HK-2 (cell line): ENCODE measurements around the gene IQGAP3.
"Not testable (repeated sequence)": the region's sequence is repeated elsewhere in the genome, so short reads cannot be mapped to it uniquely, and the experiment has no call there.

ENCODE experiments used
- DNase-seq: peaks from one replicate; pipeline ENCODE4 v3.0.0-alpha.2; 2018; ENCODE audit not compliant: unreplicated experiment

The IQGAP3 gene, protein sequence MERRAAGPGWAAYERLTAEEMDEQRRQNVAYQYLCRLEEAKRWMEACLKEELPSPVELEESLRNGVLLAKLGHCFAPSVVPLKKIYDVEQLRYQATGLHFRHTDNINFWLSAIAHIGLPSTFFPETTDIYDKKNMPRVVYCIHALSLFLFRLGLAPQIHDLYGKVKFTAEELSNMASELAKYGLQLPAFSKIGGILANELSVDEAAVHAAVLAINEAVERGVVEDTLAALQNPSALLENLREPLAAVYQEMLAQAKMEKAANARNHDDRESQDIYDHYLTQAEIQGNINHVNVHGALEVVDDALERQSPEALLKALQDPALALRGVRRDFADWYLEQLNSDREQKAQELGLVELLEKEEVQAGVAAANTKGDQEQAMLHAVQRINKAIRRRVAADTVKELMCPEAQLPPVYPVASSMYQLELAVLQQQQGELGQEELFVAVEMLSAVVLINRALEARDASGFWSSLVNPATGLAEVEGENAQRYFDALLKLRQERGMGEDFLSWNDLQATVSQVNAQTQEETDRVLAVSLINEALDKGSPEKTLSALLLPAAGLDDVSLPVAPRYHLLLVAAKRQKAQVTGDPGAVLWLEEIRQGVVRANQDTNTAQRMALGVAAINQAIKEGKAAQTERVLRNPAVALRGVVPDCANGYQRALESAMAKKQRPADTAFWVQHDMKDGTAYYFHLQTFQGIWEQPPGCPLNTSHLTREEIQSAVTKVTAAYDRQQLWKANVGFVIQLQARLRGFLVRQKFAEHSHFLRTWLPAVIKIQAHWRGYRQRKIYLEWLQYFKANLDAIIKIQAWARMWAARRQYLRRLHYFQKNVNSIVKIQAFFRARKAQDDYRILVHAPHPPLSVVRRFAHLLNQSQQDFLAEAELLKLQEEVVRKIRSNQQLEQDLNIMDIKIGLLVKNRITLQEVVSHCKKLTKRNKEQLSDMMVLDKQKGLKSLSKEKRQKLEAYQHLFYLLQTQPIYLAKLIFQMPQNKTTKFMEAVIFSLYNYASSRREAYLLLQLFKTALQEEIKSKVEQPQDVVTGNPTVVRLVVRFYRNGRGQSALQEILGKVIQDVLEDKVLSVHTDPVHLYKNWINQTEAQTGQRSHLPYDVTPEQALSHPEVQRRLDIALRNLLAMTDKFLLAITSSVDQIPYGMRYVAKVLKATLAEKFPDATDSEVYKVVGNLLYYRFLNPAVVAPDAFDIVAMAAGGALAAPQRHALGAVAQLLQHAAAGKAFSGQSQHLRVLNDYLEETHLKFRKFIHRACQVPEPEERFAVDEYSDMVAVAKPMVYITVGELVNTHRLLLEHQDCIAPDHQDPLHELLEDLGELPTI (N-terminal part only)

DNA sequence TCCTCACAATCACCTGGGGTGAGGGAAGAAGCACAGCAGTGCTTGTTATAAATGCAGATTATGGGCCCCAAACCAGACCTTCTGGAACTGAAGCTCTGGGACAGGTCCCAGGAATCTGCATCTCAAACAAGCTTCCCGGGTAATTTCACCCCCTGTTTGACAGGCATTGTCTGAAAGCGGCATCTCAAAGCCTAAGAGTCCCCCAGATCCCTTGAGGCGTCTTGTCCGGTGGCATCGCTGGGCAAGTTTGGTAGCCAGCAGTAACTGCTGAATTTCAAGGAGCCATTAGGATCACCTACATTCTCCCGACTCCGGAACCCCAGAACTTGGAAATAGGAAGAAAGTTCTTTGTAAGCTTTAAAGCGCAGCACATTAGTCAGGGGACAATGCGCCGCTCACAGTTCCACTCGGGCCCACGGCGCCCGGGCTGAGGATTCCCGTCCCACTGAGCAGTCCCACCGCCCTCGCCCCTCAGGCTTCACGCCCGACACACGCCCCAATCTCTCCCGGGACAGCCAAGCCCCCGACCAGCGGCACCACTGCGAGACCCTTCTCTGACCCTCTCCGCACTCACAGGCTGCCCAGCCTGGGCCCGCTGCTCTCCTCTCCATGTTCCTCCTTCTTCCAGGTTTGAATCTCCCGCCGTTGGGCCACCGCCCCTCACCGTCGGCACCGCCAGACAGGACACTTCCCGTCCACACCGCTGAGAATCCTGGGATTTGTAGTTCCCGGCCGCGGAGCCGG, at the start of gene IQGAP3:
Gene IQGAP3 (minus strand): TSS at position 647 of the 744 bp plus-strand sequence. CDS start 36 bp downstream, at position 611.
- peak; percentile 85 for DNase-seq

- DNase-seq: no peak
These were observed 47.2 kb upstream of the IQGAP3 start for GRCh38 chr1:156619582-156619955.

GRCh38 chr1:156618853-156619581, 46.7 kb upstream of the IQGAP3 start, which contains the start of gene HAPLN2:
Gene HAPLN2, plus strand, starts transcription at chr1:156619415. Its CDS starts 4,076 bp downstream, at chr1:156623491.
- DNase-seq: no peak

DNA sequence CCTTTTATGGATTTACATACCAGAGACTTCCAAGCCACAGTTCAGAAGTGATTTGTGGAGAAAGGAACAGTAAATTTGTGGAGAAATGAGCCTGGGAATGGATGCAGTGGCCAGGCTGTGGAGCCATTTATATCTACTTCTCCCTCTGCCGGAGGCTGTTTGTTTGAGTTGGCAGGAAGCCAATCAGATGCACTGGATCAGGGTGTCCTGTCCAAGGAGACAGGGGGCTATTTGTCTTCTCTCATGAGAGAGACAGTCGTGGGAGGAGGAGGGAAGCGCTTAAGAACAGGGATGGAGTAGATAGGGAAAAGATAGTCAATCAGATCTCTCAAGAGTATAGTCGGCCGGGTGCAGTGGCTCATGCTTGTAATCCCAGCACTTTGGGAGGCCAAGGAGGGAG, 44.1 kb upstream of the IQGAP3 start:
- DNase-seq: no peak

- DNase-seq: no peak
These were observed 43.6 kb upstream of the IQGAP3 start for GRCh38 chr1:156615946-156616345.

GRCh38 chr1:156612666-156613065, 40.3 kb upstream of the IQGAP3 start:
- DNase-seq: no peak

- not testable (repeated sequence) for DNase-seq
These were observed 37.7 kb upstream of the IQGAP3 start for GRCh38 chr1:156610072-156610471.

GRCh38 chr1:156608981-156609380, 36.6 kb upstream of the IQGAP3 start:
- DNase-seq: no peak

GRCh38 chr1:156608036-156608674, 35.8 kb upstream of the IQGAP3 start:
- no peak for DNase-seq

DNA sequence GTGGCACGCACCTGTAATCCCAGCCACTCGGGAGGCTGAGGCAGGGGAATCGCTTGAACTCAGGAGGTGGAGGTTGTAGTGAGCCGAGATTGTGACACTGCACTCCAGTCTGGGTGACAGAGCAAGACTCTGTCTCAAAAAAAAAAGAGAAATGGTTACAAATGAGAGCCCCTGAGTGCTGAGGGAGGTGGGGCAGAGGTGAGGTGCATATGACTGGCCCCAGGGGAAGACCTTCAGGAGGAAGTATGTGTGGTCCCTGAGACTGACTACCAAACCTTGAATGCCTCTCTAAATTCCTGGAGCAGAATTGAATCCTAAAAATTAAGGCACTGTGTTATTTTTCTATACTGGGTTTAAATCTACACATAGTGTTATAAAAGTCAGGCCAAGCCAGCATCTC, 35.0 kb upstream of the IQGAP3 start:
- DNase-seq: not testable (repeated sequence)

DNA sequence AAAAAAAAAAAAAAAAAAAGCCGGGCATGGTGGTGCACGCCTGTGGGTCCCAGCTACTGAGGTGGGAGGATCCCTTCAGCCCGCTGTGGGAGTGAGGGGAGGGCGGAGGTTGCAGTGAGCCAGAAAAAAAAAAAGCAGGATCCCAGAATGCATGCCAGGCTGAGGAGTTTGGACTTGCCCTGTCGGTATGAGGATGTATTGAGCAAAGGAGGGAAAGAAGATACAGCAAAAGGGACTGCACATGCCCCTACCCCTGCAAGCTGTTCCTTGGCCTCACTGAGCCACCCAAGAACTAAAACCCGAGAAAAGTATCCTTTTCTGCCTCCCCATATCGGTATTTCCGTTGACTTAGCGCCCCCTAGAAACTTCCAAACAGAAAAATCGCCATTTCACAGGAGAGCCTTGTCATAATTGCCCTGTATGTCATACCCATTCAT, 30.2 kb upstream of the IQGAP3 start:
- no peak for DNase-seq

- DNase-seq: no peak
These were observed 29.5 kb upstream of the IQGAP3 start for GRCh38 chr1:156601892-156602291.

- peak; percentile 84 for DNase-seq
These were observed 28.9 kb upstream of the IQGAP3 start, which contains the start of gene GPATCH4 for GRCh38 chr1:156601122-156601830. Gene GPATCH4, minus strand, starts transcription at chr1:156601479.

DNA sequence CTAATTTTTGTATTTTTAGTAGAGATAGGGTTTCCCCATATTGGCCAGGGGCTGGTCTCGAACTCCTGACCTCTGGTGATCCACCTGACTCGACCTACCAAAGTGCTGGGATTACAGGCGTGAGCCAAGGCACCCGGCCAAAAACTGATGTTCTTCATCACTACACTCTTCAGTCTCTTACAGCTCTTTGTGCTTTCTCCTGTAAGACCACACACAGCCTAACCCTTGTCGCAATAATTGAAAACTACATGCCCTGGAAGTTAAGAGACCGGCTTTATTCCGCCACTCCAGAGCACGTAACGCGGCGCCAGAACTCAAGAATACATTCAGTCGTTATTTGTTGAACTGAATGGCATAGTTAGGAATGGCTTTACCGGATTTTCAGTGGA, 28.4 kb upstream of the IQGAP3 start:
- no peak for DNase-seq

GRCh38 chr1:156599811-156600210, 27.4 kb upstream of the IQGAP3 start:
- DNase-seq: no peak

DNA sequence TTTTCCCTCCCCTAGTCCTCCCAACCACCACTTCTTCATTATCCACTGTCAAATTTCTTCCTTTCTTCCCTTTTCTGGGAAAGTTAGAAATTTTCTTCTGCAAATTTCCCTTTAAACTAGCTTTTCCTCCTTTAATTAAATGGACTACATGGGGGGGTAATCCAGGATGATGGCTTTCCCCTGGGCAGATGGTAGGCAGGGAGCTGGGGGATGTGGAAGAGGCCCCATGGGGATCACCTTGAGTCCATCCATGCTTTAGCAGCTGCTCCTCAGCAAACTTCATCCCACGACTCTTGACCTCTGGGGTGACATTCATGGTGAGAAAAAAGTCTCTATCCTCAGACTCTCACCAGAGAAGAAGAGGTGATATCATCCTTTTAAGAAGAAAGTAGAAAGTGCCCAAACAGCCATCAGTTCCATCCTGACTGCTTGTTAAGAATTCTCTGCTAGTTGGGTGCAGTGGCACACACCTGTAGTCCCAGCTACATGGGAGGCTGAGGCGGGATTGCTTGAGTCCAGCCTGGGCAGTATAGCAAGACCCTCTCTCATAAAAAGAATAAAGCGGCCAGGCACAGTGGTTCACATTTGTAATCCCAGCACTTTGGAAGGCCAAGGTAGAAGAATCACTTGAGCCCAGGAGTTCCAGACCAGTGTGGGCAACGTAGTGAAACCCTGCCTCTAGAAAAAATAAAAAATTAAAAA, 26.5 kb upstream of the IQGAP3 start:
- DNase-seq: no peak

DNA sequence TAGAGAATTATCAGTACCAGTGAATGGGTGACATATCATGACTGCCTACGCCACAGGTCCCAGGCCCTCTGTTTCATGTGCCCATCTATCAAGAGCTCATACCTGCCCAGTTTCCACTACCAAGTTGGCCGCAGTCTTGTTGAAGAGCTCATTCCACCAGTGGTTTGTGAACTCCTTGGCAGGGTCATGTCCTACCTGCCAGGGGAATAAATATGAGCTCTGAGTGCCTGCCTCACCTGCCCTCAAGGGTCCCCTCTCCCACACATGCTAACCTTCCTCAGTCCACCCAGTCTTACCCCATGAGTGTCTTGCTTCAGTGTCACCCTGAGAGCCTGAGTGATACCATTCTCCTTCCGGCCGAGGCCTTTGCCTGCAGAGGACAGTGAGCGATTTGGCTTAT, 25.8 kb upstream of the IQGAP3 start:
- no peak for DNase-seq

- DNase-seq: no peak
These were observed 24.1 kb upstream of the IQGAP3 start for GRCh38 chr1:156596426-156596825.
